ENCODE results near the gene VAMP3.
A peak's percentile ranks its signal among the peaks of the same experiment; 100 is the strongest.

VAMP3 gene

DNA sequence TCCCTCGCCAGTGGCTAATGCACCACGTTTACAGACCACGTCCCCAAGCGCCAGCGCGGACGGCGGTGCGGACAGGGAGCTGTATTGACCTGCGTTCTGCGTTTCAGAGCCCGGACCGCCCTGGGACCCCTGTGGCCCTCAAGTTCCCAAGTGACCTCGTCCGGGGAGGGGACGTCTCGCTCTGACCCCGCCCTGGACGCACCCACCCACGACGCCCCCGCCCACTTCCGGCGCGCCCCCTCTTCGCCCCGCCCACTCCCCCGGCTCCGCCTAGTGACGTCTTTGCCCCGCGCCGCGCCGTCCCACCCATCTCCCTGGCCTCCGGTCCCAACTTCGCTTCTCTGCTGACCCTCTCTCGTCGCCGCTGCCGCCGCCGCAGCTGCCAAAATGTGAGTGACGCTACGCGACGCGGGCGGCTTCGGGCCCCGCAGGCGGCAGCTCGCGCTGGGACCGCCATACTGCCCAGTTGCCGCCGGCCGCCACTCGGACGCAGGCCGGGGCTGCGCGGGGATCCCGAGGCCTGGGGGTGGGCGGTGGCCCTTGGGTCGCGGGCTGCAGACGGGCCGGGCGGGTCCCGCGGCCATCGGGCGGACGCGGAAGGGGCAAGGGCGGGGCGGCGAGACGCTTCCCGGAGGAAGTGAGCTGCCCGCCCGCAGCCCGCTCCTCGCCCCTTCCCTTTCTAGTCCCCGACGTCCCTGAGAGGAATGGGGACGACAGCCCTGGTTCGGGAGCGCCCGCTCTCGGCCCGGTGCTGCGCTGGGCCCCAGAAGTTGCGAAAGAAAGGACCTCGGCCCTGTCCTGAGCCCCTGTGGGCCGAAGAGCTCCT is at the start of gene VAMP3:
Gene VAMP3 (plus strand): TSS at position 300 of the 826 bp plus-strand sequence. CDS start 88 bp downstream, at position 388.
- peak; percentile 85 for DNase-seq

DNA sequence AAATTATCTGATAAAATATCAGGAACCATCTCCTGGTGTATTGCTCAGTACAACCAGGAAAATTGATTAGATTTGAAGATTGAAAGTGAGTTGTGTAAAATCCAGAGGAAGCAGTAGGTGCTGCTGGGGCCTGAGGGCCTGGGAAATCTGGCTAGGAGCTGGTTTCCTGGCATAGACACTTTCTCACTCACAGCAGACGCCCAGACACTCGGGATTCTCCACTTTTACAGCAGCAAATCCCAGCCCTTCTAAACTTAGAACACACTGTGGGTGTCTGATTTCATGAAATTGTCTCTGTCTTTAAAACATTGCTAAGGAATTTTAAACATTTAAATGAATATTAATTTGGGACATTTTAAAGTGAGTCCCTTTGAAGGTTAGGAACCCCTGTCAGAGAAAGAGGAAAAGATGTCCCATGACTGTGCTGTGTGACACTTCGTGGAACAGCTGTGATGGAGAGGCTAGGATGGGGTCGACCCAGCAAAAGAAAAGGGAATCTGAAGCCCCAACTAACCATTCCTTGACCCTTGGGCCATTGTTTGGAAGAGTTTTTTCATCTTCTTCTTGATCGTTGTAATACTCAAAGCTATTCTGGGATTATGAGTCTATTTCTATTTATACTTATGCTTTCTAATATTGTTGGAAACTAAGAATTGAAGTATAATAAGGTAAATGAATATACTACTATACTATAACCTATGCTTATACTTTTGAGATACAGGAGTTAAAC is 49.0 kb upstream of the VAMP3 start:
- no peak for DNase-seq

- no peak for DNase-seq
These were observed 48.5 kb upstream of the VAMP3 start for GRCh38 chr1:7722670-7723012.

- no peak for DNase-seq
These were observed 44.5 kb upstream of the VAMP3 start for GRCh38 chr1:7726623-7727022.

DNA sequence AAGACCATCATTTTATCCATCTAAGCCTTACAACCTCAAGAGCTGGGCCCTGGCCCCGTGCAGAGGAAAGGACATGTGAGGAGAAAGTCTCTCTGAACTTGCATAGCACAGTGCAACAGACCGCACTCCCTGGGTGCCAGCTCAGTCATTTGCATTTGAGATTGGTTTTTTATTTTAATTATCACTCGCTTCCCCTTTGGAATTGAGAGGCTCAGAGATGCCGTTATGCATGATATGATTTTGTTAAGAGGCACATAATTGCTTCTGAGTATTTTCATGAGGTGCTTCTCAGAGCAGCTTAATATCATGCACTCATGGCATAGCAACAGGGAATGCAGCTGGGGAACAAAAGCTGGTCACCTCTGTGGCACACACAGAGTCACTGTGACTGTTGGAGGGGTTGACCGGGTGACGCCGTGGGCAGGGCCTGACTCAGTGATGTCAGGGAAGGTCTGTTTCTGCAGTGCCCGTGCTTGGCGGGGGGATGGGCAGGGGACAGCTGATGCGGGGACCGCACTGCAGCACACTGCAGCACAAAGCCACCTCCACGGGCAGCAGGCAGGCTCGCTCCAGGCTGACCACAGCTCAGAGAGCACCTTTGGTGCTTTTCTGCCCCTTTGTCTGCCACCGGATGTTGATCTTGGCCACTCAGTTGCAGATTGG is 43.2 kb upstream of the VAMP3 start:
- DNase-seq: peak; percentile 59

DNA sequence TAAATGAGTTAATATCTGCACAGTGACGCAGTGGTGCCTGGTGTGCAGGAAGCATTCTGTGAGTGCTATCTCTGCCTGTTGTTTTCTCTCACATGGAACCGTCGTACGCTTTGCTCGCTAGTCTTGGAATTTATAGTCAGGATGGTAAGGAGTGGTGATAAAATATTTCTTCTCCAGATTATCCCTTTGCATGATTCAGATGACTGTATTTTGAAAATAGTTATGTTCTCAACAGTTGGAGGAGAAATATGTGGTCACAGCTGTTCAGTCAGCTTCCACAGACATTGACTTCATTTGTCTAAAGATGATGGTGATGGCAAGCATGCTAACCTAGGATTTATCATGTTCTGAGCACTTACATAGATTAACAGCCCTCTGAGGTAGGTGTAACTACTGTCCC is 41.3 kb upstream of the VAMP3 start:
- no peak for DNase-seq

DNA sequence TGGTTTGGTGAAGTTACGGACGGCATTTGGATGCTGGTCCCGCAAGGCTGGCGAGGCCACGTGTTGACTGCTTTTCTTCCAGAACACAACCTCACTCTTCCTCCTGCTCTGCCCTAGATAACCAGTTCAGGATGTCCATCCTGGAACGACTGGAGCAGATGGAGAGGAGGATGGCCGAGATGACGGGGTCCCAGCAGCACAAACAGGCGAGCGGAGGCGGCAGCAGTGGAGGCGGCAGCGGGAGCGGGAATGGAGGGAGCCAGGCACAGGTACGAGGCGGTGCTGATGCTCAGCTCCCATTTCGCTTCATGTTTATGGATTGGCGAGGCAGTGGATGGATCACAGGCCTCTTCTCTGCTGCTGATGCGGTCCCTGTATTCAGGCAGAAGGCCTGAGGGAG is 38.8 kb upstream of the VAMP3 start:
- DNase-seq: no peak

- no peak for DNase-seq
These were observed 37.8 kb upstream of the VAMP3 start for GRCh38 chr1:7733276-7733675.

DNA sequence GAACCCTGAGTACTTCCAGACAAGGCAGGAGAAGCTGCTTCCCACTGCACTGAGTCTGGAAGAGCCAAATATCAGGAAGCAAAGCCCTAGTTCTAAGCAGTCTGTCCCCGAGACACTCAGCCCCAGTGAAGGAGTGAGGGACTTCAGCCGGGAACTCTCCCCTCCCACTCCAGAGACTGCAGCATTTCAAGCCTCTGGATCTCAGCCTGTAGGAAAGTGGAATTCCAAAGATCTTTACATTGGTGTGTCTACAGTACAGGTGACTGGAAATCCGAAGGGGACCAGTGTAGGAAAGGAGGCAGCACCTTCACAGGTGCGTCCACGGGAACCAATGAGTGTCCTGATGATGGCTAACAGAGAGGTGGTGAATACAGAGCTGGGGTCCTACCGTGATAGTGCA is 33.1 kb upstream of the VAMP3 start:
- DNase-seq: no peak

DNA sequence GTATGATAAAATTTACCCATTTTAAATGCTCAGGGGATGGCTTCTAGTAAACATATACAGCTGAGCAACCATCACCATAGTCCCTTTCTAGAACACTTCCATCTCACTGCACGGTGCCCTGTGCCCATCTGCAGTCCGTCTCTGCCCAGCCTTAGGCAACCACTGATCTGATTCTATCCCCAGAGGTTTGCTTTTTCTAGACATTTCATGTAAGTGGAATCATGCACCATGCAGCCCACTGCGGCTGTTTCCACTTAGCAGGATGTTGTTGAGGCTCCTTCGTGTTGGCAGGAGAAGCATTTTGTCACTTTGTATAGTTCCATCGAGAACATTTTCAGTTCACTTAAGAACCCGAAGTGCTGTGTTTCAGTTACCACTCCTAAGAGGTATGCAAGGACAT is 27.8 kb upstream of the VAMP3 start:
- DNase-seq: no peak

GRCh38 chr1:7744882-7745281 is 26.2 kb upstream of the VAMP3 start:
- no peak for DNase-seq

DNA sequence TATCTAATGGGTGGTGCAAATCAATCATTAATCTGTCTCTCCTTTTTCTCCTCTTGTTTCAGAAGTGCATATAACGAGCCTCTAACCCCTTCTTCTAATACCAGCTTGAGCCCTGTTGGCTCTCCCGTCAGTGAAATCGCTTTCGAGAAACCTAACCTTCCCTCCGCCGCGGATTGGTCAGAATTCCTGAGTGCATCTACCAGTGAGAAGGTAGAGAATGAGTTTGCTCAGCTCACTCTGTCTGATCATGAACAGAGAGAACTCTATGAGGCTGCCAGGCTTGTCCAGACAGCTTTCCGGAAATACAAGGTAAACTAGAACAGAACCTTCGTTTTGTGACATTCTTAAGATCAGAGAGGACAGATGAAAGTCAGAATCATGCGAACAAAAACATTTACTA is 25.3 kb upstream of the VAMP3 start:
- no peak for DNase-seq

GRCh38 chr1:7747605-7748004 is 23.5 kb upstream of the VAMP3 start:
- DNase-seq: no peak

DNA sequence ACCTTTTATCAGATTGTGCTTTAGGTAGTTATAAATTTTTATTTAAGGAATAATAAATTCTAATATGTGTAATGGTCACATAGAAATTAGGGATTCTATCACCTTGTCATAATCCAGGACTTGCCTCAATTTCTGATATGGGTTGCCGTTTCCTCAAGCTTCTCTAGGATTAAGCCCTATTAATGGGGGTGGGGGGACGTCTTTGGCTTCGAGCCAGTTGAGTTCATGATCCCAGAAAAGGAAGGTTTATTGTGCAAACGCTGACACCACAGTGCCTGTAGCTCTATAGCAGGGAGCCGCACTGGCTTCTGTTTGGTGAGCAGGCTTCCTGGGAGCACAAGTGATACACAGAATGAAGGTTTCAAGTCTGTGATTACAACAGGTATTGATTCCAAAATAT is 22.0 kb upstream of the VAMP3 start:
- peak; percentile 50 for DNase-seq

DNA sequence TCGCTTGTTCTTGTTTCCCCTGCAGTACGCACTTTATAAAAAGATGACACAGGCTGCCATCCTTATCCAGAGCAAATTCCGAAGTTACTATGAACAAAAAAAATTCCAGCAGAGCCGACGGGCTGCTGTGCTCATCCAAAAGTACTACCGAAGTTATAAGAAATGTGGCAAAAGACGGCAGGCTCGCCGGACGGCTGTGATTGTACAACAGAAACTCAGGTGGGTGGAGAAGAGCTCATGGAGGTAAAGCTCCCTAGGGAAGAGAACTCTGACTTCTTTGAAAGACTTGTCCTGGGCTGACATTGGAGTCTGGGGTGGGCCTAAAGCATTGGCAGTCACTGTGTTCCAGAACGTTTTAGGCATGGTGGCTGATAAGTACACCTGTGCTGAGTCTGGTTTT is 19.9 kb upstream of the VAMP3 start:
- DNase-seq: no peak

DNA sequence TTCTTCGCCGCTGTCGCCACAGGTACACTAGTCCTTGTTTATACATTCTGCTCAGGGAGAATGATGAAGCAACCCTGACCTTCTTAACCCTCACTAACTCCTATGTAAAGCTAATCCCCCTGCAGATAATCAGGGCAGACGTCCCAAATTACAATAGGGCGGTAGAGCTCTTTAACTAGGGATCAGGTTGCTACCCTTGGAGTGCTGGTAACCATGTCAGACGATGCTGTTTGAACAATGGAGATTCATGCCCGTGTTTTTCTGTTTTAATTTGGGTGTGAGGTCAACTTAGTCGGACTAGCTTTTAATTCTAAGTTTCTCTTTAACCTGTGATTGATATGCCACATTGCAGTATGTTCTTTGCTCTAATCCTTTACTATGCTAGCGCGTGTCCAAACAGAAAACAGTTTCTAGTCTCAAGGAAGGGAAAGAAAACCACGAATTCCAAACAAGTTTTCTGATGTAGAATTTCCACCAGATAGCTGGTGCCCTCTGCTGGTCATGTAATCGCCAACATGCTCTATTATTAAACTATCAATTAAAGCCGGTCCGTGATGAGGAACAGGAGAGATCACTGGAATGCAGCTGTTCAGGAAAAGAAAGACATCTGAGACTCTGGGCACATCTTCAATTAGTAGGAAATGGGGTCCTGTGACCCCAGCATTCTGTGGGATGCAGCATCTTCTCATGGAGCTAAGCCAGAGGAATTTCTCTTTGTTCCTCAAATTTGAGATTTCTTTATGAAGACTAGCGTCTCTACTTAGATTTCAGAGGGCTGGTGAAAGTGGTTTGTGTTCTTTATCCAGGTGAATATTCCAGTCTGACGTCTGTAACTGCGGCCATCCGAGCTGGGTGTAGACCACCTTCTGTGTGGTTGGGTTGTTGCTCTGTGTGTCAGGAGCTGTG is 18.3 kb upstream of the VAMP3 start:
- DNase-seq: peak; percentile 79

GRCh38 chr1:7753641-7754040 is 17.5 kb upstream of the VAMP3 start:
- no peak for DNase-seq

DNA sequence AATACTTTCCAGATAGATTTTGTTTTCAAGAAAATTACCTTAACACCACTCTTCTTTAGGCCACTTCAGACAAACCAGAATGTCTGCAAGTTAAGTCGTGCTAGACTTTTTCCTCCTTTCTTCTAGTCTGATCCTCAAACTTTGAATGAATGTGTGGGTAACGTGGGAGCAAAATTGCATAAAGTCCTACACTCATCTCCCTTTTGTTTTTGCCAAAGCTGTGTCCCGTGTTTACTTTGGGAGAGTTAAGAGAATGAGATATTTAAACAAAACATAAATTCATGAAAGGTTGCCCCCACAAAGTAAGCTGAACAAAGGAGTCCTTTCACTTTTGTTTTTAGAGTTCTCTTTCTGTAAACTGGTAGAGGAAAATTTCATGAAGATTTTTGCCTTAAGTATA is 16.9 kb upstream of the VAMP3 start:
- DNase-seq: no peak

DNA sequence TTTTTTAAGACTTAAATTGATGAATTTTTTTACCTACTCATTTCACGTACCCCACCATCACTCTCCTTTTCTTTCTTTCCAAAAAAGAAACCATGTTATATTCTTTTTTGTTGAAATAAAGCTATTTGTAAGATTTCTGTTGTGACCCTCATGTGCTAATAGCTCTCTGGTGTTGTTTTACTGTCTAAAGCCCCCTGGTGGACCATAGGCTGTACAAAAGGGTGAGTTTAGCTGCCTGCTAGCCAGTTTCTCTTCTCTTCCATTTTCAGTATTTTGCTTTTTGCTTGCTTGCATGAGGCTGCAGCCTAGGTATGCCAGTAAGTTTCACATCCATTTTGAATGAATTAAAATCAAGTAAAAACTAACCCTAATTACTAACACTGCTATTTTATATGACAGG is 15.6 kb upstream of the VAMP3 start:
- peak; percentile 36 for DNase-seq

GRCh38 chr1:7760245-7760644 is 10.9 kb upstream of the VAMP3 start:
- no peak for DNase-seq

DNA sequence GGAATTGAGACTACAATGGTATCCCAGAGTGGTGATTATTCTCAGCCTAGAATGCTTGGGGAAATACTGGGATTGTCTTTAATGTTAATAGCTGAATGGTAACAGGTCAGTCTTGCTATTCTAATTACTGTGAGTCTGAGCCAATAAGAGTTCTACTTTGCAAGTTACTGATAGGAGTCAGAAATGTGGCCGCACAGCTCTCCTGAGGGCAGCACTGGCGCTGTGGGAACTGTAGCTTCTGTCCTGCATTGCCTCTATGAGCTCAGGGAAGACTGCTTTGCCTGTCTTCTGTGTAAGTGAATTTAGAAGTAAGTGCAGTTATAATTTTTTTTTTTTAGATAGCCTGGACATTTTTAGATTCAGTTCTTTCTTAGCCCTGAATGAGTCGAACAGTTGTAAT is 10.0 kb upstream of the VAMP3 start:
- DNase-seq: no peak

DNA sequence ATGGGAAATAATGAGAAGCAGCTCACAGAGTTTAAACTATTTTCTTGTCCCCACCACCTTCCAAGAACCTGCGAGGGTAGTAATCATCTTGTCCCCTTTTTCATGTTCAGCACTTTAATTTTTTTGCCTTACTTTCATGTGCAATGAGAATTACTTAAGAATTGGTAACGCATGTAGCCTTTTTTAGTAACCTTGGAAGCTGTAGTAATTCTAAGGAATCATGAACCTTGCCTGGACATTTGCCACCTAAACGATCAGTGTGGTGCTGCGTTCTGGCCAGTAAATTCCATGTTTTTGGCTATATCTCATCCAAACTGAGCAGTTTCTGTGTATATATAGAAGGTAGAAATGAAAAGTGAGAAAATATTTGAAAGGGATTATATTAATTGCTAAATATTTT is 3.9 kb upstream of the VAMP3 start:
- DNase-seq: no peak

DNA sequence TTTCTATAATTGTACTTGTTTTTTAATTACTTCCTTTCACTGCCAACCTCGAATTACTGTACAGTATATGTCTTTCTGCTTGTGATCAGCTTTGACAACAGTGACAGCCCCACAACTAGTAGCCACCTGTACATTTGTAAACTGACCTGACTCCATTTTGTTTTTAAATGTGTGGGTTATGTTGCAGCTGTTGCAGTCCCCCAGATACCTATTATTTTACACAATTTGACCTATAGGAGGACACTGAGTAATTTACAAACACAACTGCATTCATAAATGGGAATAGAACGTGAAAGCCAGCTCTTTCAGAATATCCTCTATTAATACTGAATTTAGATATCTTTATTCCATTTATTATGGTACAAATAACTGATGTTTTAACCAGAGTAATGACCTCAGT is 2.5 kb upstream of the VAMP3 start:
- peak; percentile 49 for DNase-seq
